Kidney capillary endothelial cell (primary cell): Measurements from ENCODE around the gene CEBPG.
A peak's percentile ranks its signal among the peaks of the same experiment; 100 is the strongest.

Experiments used
- DNase-seq: peaks from one replicate; pipeline ENCODE4 v3.0.0-alpha.2; 2018; ENCODE audit warnings: low spot score

The CEBPG gene

DNA sequence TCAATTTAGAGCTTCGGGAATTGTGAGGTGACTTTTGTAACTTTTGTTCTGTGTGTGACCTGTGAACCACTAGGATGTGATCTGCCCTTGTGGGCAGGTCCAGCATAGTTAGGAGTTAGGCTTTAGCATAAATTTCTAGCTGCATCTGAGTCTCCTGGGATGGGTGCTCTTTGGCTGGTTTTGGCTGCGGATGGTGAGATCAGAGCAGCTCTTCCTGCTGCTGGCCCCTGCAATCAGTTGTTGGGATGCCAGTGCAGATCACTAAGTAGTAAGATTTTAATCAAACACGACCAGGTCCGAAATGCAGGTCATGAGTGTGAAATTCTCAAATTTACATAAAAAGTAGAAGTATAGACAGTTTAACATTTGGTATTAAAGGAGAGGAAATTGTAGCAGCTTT, 8.5 kb downstream of the CEBPG start:
- no peak for DNase-seq

DNA sequence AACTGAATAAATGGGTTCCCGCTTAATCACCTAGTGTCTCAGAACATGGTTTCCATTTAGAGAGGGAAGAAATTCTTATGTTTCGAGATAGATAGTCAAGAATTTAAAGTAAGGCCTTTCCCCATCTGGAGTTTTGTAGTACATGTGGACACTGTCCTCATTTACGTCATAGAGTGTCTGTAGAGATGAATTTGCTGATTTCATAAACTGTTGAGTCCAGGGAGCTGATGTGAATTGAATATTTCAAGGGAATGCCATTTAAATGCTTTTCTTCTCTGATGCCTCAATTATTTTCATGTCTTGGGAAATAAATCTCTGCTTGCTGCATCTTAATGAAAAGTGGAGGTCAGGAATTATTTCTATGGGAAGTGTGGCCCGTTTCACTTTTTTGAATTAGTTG, 9.5 kb downstream of the CEBPG start:
- no peak for DNase-seq

DNA sequence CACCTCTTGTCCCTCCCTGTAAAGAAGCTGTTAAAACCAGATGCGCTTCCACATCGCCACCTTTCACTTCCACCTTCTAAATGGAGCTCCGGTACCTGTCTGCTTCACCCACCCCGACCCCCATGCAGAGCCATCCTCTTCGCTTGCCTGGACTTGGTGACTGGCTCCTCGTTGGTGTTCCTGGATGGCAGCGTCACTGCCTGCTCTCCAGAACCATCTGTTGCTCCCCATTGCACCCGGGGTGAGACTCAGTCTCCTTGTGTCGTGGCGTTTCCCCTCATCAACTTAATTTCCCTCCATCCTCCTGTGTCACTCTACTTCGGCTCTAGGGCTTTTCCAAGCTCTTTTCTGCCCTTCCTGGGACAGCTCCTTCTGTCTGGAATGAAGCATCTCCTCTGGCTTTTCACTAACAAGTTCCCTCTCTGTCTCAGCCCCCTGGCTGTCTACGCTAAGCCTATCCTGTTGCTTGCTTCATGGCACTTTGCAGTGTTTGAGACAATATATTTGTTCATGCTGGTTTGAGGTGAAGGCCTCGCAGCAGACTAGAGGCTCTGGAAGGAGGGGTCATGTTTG, 10.3 kb downstream of the CEBPG start:
- no peak for DNase-seq

DNA sequence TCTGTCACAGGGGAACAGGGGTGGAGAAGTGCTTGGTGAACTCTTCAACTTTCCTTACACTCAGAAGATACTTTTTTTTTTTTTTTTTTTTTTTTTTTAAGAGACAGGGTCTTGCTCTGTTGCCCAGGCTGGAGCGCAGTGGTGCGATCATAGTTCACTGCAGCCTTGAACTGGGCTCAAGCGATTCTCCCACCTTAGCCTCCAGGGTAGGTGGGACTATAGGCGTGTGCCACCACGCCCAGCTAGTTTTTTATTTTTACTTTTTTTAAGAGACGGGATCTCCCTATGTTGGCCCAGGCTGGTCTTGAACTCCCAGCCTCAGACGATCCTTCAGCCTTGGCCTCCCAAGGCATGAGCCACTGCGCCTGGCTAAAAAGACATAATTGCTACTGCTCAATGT, 11.5 kb downstream of the CEBPG start:
- no peak for DNase-seq

DNA sequence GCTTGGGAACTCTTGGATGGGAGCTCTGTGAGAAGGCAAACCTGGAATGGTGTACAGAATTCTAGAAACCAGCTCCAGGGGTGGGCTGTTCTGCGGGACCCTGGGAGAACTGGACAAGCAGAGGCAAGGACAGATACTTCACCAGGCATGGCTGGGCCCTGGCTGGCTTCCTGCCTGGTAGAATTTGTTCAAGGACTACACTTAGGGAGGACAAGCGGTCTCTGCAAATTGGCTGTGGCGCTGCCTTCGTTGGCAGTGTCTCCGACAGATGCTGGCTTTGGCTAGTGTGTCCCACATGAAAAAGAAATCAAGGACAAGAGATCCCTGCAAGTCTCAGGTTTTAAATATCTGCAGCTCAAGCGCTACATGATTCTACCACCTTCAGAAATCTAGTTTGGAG, 12.4 kb downstream of the CEBPG start:
- DNase-seq: no peak

DNA sequence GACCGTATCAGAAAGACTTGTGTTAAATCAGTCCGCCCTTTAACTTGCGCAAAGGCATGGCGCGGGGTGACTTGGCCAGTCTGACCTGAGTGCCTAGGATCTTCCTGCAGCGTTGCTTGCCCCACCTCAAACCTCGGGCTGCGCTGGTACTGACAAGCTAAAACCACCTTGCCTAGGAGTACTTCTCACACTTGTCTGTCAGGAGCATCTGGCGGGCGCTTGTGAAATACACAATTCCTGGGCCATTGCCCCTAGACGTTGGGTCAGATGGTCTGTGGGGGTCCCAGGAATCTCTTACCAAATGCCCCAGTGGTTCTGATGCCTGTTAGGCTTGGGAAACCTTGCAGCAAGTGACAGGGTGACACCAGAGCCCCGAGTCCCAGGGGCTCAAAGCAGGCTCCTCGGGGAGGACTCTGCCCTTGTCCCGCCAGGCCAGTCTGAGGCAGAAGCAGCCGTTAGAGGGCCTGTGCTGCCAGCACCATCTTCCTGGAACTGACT, 12.9 kb downstream of the CEBPG start:
- DNase-seq: no peak

DNA sequence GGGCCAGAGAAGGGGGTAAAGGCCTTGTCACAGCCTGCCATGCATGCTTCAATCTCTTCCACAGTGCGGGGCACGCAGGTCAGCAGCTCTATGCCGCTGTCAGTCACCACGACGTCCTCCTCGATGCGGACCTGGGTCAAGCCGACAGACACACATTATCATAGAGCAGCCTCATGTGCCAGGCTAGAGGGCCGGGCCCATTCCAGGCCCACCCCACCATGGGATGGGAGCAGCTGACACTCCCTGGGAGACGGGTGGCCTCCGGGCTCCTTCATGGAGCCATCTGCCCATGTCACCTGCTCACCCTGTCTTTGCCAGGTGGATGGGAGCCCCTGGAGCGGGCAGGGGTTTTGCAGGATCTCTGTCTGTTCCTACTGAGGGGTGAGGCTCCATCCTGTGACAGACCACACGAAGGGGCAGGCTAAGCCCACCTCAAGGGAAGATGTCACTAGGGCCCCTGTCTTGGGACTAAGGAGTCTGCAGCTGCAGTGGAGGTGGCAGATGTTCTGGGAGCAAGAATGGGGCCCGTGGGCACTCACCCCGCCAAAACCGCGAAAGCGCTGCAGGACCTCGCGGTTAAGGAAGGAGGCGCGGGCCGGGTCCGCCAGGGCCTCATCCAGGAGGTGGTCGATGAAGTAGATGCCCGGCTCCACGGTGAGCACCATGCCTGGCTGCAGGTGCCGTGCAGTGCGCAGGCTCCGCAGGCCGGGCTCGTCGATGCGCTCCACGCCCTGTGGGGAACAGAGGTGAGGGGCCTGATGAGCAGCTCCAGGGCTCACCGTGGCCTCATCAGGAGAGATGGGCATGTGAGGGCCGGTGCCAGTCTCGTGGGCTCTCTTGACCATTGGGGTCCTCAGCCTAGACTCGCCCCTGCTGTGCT, 14.1 kb downstream of the CEBPG start:
- no peak for DNase-seq

DNA sequence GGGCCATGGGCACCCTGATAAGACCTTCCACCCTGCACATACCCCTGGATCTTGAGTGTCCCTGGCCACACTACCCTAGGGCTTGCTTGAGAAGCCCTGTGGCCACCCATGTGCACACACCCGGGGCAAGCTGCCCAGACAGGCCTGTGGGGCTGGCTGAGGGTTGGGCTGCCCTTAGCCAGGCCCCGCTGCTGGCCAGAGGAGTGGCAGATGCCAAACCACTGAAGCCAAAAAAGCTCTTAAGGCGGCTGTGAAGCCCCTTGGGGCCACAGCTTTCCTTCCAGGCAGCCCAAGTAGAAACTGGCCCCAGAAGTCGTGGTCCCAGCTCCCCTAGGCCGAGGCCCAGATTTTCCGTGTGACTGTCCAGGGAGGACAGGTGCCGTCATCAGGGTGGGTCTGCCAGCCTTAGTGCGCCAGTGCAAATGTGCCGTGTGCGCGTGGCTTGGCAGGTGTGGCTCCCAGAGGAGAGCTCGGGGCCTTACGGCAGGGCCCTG, 14.8 kb downstream of the CEBPG start:
- DNase-seq: no peak

DNA sequence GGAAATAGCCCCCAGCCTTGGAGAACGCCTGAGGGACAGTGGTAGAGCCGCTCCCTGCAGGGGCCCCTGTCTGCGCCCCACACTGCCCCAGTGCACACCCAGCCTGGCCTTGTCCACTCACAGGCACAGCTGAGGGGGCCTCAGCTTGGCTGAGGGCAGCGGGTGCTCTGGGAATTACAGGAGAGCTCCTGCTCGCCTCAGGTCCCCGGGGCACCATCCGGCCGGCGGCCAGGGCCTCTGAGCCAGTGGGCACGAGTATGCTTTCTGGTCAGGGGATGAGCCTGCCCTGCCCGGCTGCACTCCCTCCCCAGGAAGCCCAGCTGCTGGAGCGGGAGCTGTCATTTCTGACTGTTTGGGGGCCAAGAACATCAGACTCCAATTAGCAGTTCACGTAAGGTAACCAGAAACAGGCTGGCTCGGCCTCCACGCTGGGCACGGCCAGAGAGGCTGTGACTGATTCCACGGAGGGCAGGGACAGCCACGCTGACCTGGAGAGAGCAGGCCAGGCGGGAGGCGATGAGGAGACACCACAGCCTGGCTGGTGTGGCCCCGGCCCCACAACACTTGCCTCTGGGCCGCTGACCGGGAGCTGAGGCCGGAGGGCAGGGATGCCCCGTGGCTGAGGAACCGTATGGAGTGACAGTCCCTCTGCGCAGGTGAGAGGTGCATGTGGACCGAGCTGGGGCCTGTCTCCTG, 15.4 kb downstream of the CEBPG start:
- no peak for DNase-seq

DNA sequence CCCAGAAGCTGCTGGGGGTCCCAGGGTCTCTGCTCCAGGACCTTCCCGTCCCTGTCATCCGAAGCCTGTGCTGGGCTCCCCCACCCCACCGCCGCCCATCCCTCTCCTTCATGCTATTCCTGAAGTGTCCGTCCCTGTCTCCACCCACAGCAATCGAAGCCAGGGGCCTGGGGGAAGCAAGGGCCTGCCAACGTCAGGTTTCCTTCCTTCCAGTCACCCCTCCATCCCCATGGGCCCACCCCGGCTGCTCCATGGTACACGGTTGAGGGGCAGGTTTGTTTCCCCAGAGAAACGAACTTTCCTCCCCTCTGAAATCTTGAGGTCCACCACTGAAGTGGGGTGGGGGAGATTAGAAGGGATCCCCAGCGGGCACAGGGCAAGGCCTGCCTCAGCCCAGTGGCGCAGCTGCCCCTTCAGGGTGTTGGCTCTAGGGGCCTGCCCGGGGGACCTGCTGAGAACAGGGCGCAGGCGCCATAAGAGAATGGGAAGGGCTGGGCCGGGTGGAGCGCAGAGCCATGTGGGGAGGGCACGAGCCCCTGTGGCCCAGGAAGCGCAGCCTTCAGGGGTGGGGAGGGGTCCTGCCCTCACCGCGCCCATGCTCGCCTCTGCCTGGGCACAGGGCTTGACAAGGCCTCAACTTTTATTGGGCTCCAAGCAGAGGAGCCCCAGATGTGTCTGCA, 16.1 kb downstream of the CEBPG start:
- no peak for DNase-seq

DNA sequence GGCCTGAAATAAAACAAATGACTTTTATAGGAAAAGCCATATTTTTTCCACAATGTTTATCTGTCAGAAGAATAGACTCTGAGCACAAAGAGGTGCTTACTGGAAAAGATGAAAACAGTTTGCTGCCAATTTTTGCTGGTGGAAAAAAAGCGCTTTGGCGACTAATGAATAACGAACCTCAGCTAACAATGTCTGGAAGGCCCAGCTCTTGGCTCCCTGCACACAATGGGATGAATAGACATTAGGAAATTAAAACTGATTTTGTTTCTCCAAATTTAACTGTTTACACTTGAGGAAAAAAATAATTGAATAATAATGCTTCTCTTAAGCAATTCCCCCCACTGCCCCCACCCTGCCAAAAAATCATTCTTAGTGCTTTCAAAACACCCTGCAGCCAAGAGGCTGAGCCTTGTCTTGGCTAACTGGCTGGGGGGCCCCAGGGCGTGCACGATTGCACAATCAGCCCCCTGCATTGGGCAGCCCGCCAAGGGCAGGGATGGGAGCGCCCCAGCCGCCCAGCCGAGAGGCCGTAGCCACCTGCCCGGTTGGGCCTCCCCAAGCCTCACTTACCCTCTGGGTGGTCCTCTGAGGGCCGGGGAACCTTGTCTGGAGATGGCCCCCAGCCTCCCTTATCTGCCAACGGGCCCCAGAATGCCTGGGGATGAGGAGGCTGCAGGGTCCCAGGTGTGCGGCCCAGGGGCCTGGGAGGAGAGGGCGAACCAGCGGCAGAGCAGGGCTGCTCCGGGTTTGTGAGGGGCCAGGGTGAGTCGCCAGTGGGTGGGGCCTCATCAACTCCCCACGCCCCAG, 16.8 kb downstream of the CEBPG start:
- DNase-seq: no peak

DNA sequence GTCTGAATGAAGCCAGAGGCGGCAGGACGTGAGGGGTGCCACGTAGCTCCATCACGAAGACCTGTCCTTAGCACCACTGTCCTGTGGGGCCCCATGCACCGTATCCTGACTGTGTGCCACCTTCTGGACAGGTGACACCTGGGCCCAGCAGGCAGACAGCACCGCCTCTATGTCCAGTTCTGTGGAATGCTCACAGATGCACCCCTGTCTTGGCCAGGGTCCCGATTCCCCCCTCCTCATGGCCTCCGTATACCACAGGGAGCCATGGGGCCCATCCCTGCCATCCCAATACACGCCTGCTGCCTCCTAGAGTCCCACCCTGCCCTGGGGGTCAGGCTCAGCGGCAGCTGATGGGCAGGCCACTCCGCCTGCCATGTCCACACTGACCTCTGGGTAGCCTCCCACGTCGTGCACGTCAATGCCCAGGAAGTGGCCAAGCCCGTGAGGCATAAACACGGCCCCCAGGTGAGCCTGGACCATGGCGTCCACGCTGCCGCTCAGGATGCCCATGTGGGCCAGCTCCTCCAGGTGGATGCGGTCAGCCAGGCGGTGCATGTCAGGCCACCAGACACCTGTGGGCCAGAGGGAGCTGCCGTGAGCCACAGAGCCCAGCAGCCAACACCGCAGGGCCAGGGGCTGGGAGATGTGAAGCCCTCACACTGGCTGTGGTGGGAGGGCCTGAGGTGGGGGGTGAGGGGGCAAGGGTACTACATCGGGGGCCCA, 17.6 kb downstream of the CEBPG start:
- no peak for DNase-seq

DNA sequence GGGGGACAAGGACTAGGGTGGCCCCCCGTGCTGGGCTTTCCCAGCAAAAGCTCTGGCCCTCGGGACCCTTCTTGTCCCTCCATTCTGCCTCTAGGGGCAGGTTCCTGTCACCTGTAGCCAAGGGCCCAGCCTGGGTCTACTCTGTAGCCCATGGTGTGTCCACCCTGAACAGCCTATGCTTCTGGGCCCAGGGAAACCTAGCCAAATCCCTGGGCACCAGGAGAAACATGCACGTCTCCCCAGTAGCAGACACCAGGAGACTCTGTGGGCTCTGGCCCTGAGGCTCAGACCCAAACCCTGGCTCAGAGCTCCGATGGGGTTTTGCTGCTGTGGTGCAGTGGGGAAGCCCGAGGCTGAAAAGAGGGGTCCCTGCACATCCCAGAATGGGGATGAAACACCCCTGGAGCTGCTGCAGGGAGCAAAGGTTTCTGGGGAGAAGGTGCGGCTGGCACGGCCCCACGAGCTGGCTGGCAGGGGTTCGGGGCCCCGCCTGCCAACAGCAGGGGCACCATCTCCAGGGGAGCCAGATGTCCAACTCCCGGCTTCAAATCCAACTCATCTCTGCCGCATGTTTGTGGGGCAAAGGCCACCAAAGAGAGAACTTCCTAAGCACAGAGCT, 18.2 kb downstream of the CEBPG start:
- DNase-seq: no peak

DNA sequence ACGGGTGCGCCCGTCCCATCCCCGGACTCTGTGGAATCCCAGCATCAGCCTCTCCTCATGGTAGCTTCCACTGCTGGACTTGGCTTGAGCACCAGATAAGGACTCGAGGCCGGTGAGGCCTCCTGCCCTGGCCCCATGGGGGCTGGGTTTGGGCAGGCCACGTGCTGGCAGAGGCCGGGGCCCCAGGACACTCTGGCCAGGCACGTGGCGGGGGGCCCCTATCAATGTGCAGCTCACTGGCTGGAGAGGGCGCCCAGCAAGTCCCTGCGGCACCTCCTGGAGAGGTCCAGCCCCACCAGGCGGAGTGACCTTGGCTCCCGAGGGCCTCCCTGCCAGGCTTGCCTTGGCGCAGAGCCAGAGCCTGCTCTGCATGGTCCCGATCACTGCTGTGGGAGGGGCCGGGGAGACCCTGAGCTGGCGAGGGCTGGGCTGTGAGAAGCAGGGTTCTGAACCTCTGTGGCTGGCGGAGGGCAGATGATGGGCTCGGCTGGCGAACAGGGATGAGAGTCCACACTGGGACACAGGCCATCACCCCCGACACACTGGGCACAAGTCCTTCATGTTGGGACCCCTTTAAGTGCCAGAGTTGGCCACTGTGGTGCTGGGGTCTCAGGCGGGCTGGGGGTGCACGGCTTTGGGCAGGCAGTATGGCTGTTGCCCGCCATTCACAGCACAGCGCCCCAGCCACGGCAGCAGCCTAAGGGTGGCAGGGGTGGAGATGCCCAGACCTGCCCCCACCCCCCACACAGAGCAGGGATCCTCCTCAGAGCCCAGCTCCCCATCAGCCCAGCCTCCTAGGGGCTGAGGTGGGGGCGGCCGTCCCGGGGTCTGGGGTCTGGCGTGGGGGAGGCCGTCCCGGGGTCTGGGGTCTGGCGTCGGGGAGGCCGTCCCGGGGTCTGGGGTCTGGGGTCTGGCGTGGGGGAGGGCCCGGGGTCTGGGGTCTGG, 19.1 kb downstream of the CEBPG start:
- DNase-seq: no peak

DNA sequence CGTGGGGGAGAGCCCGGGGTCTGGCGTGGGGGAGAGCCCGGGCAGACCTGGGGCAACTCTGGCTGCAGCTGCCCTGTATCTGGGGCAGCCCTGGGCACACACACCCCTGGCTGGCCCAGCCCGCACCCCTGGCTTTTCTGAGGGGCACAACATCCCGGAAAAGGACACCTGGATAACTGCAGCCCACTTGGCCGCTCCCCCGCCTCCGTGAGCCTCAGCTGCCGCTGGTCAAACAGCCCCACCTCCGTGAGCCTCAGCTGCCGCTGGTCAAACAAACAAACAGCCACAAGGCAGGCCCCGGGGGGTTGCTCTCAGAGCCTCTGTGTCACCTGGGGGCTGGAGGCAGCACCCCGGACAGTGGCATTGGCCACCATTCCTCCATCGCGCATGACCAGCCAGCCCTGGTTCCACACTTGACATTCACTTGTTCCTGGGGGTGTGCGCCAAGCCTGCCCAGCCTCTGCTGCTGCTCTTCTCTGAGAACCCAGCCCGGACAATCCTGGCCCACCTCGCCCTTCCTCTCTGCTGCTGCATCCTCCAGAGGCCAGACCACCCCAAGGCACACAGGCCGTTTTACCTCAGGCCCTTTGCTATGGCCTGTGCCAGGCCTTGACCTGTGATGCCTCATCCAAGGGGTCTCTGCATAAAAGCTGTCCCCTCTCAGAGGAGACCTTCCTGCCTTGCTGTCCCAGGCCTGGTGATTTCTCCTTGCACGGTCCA, 19.9 kb downstream of the CEBPG start:
- DNase-seq: no peak

DNA sequence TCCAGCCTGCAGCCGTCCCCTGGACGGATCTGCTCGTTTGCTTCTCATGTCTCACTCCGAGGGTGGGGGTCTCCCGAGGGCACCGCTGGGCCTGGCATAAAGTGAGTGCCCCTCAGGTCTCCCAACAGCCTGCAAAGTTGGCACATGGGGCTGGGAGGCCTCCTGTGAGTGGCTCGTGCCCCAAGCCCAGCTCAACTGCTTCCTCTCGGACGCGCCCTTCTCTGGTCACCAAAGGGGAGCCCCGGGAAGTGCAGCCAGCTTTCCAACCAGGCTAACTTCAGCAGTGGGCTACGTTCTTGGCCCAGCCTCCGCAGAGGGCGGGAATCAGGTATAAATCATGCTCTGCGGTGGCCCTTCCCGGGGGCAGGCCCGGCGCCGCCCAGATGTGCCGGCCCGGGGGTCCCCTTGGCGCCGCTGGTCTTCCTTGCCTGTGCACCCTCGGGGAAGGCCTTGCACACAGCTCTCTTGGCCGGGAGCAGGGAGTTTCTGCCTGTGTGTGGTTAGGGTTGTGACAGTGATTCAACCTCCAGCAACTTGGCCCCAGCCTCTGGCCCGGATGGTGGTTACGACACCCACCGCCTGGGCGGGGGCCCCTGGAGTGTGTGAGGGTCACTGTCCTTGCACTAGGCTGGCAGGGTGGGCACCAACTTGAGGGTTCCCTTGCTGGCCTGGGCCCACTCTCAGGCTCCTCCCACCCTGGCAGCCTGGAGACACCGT, 20.7 kb downstream of the CEBPG start:
- DNase-seq: no peak

DNA sequence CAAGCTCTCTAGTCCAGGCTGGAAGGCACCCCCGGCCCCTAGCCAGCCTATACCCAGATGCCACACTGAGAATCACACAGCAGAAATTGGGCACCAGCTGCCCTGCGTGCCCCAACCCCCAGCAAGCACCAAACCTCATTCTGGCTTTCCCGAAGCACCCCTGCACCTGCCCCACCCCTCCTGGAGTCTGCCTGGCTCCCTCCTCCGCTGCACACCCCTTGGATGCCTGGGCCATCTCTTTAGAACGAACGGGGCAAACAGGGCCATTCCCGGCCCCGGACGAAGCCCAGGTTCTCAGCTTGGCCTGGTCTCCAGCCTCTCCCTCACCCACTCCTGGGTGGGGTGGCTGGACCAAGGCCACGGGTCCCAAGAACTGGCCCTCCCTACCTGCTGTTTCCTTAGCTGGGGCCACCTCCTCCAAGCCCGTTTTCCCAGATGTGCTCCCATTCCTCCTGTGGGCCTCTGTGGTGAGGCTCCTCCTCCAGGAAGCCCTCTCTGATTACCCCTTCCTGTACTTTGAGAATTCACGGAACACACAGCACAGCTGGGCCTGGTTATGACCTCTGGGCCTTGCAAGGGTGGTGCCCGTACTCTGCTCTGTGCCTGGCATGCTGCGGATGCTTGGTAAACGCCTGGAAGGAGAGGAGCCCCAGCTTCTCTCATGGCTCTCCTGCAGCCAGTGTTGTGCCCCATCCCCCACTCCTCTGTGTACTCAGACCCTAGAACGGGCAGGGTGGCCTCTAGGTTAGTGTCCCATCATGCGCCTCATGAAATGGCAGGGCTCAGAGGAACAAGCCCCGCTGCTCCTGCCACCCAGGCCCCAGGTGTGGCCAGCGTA, 21.4 kb downstream of the CEBPG start:
- peak; percentile 17 for DNase-seq
